Naive thymus-derived CD8-positive, alpha-beta T cell (primary cell): ENCODE data around the gene NIBAN1. TPM values are rescaled to one million over a fixed set of nuclear protein-coding genes. Genes with fewer than 3 reads are reported as not detected.

ENCODE experiments used
- ATAC-seq, 2 donors: fragments of 150-1000 bp; cut with Tn5 transposase in 1 of 2; sonication (Bioruptor Pico), chemical (Tn5 transposase) in 1 of 2; 1 replicate in 1 of 2; 2 replicates in 1 of 2; pipeline ENCODE4 v1.10.0; 2021; ENCODE audit warnings: mild to moderate bottlenecking in 2 of 2, moderate library complexity in 2 of 2
- POLR2A ChIA-PET: fragments of 350-600 bp; sonication (Branson Sonifier 250); formaldehyde crosslinking; loops from one replicate; lab custom pipeline; 2021; ENCODE audit warnings: antibody characterized with exemption; lab: Charles Lee
- DNase-seq, 10 donors: peaks; one replicate each; pipeline versions ENCODE4 v3.0.0 to v3.0.0-alpha.2; 2020 to 2022
- H3K27ac Mint-ChIP-seq, 10 donors: one replicate each; pipeline ENCODE4 v1.8.0; 2020 to 2022; ENCODE audit warnings: mild to moderate bottlenecking in 10 of 10, mixed read lengths in 10 of 10, moderate library complexity in 4 of 10, inconsistent platforms in 1 of 10
- H3K27me3 Mint-ChIP-seq, 5 donors: one replicate each; pipeline ENCODE4 v1.8.0; 2021 to 2022; ENCODE audit warnings: mixed read lengths in 5 of 5
- H3K36me3 Mint-ChIP-seq, 3 donors: one replicate each; pipeline ENCODE4 v1.8.0; 2020 to 2022; ENCODE audit warnings: mixed read lengths in 3 of 3, mild to moderate bottlenecking in 2 of 3, inconsistent platforms in 1 of 3
- H3K4me1 Mint-ChIP-seq, 4 donors: one replicate each; pipeline ENCODE4 v1.8.0; 2021 to 2022; ENCODE audit warnings: mixed read lengths in 4 of 4
- H3K4me3 Mint-ChIP-seq, 10 donors: one replicate each; pipeline ENCODE4 v1.8.0; 2020 to 2022; ENCODE audit warnings: mild to moderate bottlenecking in 10 of 10, mixed read lengths in 10 of 10, moderate library complexity in 6 of 10, inconsistent platforms in 1 of 10
- H3K9me3 Mint-ChIP-seq, 9 donors: one replicate each; pipeline ENCODE4 v1.8.0; 2020 to 2022; ENCODE audit warnings: mixed read lengths in 9 of 9, mild to moderate bottlenecking in 3 of 9, inconsistent platforms in 1 of 9, moderate library complexity in 1 of 9
- polyA plus RNA-seq, 3 donors: library from polyadenylated mRNA; unstranded; fragments of 300-500 nt; fragmentation: Illumina TruSeq; gene quantifications; one replicate each; pipeline ENCODE4 v1.2.3, GENCODE V29; 2021
- total RNA-seq, 8 experiments: library from RNA in 2 of 8; stranded (reverse) in 2 of 8; gene quantifications; one replicate each; pipeline ENCODE4 v1.2.3 and lab custom pipeline; 2021 to 2026

NIBAN1 gene
- total and polyA plus RNA-seq, 5 experiments from 2014 or later = 0.59 to 13.9 (median 1.4) TPM

DNA sequence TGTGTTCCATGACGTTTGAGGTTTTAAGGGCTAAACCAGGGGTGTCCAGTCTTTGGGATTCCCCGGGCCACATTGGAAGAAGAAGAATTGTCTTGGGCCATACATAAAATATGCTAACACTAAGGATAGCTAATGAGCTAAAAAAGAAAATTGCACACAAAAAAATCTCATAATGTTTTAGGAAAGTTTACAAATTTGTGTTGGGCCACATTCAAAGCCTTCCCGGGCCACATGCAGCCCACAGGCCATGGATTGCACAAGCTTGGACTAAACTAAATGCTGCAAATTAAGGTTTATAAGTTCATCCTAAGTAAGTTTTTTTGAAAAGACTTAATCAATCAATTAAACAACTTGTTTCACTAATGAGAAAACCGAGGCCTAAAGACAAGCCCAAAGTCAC lies 21.9 kb downstream of the NIBAN1 start:
- no peak overlapping the region for H3K27ac Mint-ChIP-seq

DNA sequence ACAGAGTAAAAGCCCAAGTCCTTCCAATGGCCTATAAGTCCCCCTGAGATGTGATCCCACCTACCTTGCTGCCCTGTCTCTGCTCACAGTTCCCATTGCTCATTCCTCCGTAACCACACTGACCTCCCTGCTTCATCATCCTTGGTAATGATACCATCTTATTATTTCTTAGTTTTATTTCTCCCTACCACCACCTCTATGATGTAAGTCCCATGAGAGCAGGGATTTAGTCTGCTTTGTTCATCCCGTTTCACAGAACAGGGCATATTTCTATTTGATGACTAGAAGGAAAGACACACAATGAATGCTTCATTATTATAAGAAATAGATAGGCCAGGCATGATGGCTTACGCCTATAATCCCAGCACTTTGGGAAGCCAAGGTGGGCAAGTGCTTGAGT lies 22.5 kb downstream of the NIBAN1 start:
- Mint-ChIP-seq H3K4me1 (peaks cover 0 to 11% (median 0%) of the 10 kb centered on the region in 4 donors), H3K4me3 (no peak overlapping the region), H3K36me3 (no peaks in the 10 kb centered on the region), H3K27me3 (no peaks in the 10 kb centered on the region), H3K27ac (no peak overlapping the region), H3K9me3 (no peaks in the 10 kb centered on the region)
- POLR2A ChIA-PET = no interaction called here
- ATAC-seq (no peak), DNase-seq (no peak)

More for the DNA sequence above, 21.9 kb downstream of the NIBAN1 start:
- no peak overlapping the region for H3K4me3 Mint-ChIP-seq
- H3K9me3 Mint-ChIP-seq = no peaks in the 10 kb centered on the region
- no peaks in the 10 kb centered on the region for H3K27me3 Mint-ChIP-seq
- POLR2A ChIA-PET = no interaction called here
- peaks cover 0 to 11% (median 0%) of the 10 kb centered on the region in 4 donors for H3K4me1 Mint-ChIP-seq
- no peak for DNase-seq
- ATAC-seq = no peak
- H3K36me3 Mint-ChIP-seq = no peaks in the 10 kb centered on the region

DNA sequence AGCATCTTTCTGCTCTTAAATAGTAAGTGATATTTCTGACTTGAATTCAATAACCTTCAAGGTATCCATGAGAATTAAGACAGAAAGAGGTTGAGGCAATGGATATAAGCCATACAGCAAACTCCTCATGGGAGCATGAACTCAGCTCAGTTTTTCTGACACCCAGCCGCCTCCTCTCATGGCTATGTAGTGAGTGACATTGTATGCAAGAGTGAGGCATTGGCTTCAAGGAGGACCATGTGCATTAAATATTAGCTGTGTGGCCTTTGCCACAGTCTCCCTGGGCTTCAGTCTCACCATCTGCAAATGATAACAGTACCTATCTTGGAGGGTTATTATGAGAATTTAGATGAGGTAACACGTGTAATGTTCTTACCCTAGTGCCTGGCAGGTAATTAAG lies 23.4 kb downstream of the NIBAN1 start:
- H3K4me1 Mint-ChIP-seq = peaks cover 0 to 15% (median 0%) of the 10 kb centered on the region in 4 donors
- no peaks in the 10 kb centered on the region for H3K9me3 Mint-ChIP-seq
- H3K4me3 Mint-ChIP-seq = no peak overlapping the region
- DNase-seq = no peak
- ATAC-seq = no peak
- POLR2A ChIA-PET = no interaction called here
- no peak overlapping the region for H3K27ac Mint-ChIP-seq
- H3K36me3 Mint-ChIP-seq = no peaks in the 10 kb centered on the region
- no peaks in the 10 kb centered on the region for H3K27me3 Mint-ChIP-seq

DNA sequence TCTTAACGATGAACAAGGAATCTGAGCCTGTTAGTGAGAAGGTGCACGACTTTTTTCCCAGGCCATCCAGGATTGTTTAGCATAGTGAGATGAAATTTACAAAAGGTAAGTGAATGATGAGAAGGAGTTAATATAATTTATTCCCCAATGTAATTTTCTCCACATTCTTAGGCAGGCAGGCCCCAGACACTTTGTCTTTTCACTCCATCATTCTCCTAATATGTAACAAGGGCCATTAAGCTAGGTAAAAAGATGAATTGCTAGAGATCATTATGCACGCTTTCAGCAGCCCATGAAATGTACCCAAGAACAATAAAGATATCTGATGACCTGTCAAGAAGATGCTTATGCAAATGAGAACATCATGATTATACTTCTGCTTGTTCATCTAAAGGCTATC lies 24.1 kb downstream of the NIBAN1 start:
- Mint-ChIP-seq H3K27me3 (no peaks in the 10 kb centered on the region), H3K4me3 (no peak overlapping the region), H3K9me3 (no peaks in the 10 kb centered on the region), H3K4me1 (peaks cover 0 to 19% (median 0%) of the 10 kb centered on the region in 4 donors), H3K36me3 (no peaks in the 10 kb centered on the region), H3K27ac (no peak overlapping the region)
- ATAC-seq (no peak), DNase-seq (no peak)
- POLR2A ChIA-PET = no interaction called here

DNA sequence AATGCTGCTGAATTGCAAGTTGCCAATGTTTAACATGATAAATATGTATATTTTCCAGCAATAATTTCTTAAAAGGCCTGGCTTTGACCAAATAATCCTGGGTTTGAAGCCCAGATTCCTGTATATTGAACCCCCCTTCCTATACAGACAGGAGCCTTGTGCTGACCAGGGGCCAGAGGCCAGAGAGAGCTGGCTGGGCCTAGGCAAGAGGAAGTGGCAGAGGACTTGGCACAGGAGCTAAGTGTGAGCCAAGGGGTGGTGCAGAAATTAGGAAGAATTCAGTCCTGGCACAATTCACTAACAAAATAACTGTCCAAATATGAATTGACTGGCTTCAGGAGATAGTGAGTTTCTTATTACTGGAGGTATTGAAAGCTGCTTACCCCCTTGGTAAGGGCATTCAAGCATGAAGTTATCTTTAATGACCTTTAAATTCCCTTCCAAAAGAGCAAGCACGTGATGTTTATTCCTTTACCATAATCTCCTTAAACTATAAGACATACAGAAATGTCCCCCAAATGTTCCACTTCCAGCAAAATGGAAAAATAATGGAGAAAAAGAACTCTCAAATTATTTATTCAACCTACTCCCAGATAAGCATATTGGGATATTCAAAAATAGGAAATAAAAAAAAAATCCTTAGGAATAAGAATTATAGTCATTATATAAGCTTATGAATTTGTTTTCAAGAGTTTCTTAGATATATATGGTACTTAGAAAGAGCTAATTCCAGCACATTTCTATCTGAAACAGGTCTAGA lies 26.6 kb downstream of the NIBAN1 start:
- Mint-ChIP-seq H3K27me3 (no peaks in the 10 kb centered on the region), H3K27ac (no peak overlapping the region), H3K9me3 (peaks cover 0 to 2% (median 0%) of the 10 kb centered on the region in 9 donors), H3K4me3 (no peak overlapping the region), H3K36me3 (no peaks in the 10 kb centered on the region), H3K4me1 (peaks cover 0 to 11% (median 0%) of the 10 kb centered on the region in 4 donors)
- DNase-seq = no peak
- POLR2A ChIA-PET = no interaction called here
- ATAC-seq = no peak

DNA sequence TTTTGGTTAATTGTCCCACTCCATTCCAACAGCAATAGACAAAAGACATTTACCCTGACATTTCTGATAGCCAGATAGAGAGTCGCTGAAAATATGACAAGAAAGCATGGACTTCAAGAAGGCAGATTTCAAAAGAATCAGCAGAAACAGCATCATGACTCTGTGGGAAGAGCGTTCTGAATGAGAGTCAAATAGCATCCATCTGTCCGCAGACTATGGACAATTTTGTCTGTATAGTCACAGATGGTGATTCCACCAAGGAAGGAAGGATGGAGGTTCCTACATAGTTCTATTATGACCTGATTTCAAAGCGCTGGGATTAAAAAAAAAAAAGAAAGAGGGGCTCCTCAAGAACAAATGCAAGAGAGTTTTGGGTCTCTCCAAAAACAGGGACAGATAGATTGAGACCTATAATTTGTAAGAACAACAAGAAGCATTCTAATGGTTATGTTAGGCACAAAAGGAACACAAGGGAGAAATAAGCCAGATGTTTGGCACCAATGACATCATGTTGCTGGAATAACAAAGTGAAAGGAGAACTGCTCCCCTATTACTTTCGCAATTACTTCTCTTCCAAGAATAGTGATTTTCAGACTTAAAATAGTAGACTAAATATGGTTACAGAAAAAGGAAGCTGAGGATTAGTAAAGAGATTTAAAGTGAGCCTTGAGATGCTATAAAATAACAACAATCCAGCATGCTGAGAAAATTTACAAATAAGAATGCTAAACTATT lies 28.5 kb downstream of the NIBAN1 start:
- no peak for DNase-seq
- POLR2A ChIA-PET = no interaction called here

DNA sequence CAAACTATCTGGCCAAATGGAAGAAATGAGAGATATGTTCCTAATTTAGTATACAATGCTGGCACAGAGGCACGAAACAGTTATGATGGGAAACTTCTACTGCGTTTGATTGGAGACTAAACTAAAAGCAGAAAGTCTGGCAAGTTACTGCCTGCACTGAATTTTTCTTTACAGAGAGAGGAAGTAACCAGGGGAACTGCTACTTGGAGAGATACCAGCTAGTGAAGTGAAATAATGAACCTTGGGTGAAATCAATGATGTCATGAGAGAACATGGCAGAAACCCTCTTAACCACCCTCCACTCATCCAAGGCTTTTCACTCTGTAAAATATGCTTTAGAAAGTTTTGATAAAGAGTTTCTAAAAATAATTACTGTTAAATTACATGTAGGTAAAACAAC lies 29.3 kb downstream of the NIBAN1 start:
- Mint-ChIP-seq H3K27me3 (no peaks in the 10 kb centered on the region), H3K9me3 (peaks cover 0 to 2% (median 0%) of the 10 kb centered on the region in 9 donors), H3K36me3 (no peaks in the 10 kb centered on the region), H3K27ac (no peak overlapping the region), H3K4me1 (peaks cover 0 to 18% (median 0%) of the 10 kb centered on the region in 4 donors), H3K4me3 (no peak overlapping the region)
- ATAC-seq = no peak
- no peak for DNase-seq
- POLR2A ChIA-PET = no interaction called here

More for the DNA sequence above, 28.5 kb downstream of the NIBAN1 start:
- Mint-ChIP-seq H3K4me3 (no peak overlapping the region), H3K9me3 (peaks cover 0 to 2% (median 0%) of the 10 kb centered on the region in 9 donors), H3K27me3 (no peaks in the 10 kb centered on the region), H3K27ac (no peak overlapping the region), H3K36me3 (no peaks in the 10 kb centered on the region), H3K4me1 (peaks cover 0 to 14% (median 0%) of the 10 kb centered on the region in 4 donors)
- ATAC-seq = no peak

DNA sequence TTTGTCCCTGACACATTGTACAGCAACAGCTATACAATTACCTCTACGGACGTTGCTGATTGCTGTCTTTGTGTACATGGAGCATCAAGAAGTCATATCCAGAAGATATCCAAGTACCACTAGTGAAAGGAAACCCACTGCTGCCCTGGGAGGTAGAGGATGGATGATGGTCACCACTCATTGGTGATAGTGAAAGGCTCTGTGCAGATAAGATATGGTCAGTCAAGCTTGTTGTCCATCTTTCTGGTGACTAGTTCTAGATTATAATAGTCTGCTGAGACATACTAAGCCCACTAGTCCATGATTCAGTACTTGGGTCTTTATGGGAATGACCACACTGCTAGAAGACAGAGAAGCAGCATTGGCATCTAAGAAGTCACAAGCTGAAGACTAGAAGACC lies 30.3 kb downstream of the NIBAN1 start:
- Mint-ChIP-seq H3K4me1 (peaks cover 0 to 18% (median 0%) of the 10 kb centered on the region in 4 donors), H3K36me3 (no peaks in the 10 kb centered on the region), H3K4me3 (no peak overlapping the region), H3K27me3 (no peaks in the 10 kb centered on the region), H3K9me3 (peaks cover 0 to 2% (median 0%) of the 10 kb centered on the region in 9 donors), H3K27ac (no peak overlapping the region)
- DNase-seq (no peak), ATAC-seq (no peak)
- POLR2A ChIA-PET = no interaction called here

DNA sequence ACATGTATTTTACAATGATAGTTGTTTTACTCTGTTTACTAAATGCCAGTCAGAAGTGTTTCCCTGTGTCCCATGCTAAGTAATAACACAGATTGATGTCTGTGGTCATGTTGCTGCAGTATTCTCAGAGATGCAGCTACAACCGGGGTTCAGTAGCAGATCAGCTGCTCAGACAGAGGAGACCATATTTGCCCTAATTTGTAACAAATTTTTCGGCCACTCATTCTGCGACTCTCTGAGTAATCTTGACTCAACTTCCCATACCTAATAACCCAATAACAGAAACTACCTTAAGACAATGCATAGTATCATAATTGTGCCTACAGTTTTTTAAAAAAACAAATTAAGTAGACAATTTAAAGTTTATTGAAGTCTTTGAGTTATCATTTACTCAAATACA lies 32.6 kb downstream of the NIBAN1 start:
- DNase-seq = no peak
- Mint-ChIP-seq H3K36me3 (no peaks in the 10 kb centered on the region), H3K27ac (no peak overlapping the region), H3K9me3 (peaks cover 0 to 2% (median 0%) of the 10 kb centered on the region in 9 donors), H3K4me3 (no peak overlapping the region), H3K27me3 (peaks cover 0 to 3% (median 0%) of the 10 kb centered on the region in 5 donors), H3K4me1 (peaks cover 0 to 18% (median 0%) of the 10 kb centered on the region in 4 donors)
- ATAC-seq = no peak
- POLR2A ChIA-PET = interaction anchor here (0.7 kb wide), 1 partner anchor 54 kb away, joined by 7 read pairs; no protein-coding TSS in a partner anchor

DNA sequence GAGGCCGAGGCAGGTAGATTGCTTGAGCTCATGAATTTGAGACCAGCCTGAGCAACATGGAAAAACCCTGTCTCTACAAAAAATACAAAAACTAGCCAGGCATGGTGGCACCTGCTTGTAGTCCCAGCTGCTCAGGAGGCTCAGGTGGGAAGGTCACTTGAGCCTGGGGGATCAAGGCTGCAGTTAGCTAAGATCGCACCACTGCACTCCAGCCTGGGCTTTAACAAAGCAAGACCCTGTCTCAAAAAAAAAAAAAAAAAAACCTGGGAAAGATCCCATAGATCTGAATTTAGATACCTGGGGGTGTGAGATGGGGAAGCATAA lies 32.9 kb downstream of the NIBAN1 start:
- no peak for ATAC-seq
- peaks cover 0 to 2% (median 0%) of the 10 kb centered on the region in 9 donors for H3K9me3 Mint-ChIP-seq
- H3K27me3 Mint-ChIP-seq = peaks cover 0 to 3% (median 0%) of the 10 kb centered on the region in 5 donors
- no peak for DNase-seq
- H3K4me1 Mint-ChIP-seq = peaks cover 0 to 17% (median 0%) of the 10 kb centered on the region in 4 donors
- H3K36me3 Mint-ChIP-seq = no peaks in the 10 kb centered on the region
- H3K4me3 Mint-ChIP-seq = no peak overlapping the region
- POLR2A ChIA-PET = no interaction called here
- H3K27ac Mint-ChIP-seq = no peak overlapping the region

DNA sequence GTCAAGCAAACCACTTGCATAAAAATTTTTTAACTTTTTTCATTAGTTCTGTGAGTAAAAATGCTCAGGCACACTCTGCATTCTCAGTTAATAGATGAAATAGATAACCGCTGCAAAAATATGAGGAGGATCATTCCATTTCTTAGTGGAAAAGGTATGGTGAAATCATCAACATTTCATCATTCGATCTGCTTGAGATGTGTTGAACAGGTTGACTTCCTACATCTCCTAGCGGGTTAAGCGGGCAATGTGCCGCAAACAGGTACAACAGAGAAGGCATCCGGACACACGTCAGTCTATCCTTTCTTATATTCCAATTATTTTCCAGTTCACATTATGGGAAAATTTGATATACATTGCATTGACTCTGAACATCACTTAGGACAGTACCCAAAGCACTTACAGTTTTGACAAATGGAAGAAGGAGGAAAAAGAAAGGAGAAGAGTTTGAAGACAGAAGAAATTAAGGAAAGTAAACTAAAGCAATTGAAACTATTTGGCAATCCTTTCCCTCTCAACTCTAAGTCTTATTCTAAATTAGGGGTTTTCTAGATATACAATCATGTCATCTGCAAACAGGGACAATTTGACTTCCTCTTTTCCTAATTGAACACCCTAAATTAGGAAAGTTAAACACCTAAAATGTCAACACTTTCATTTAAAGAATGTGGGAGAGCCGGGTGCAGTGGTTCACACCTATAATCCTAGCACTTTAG lies 33.5 kb downstream of the NIBAN1 start:
- H3K27me3 Mint-ChIP-seq = peaks cover 0 to 3% (median 0%) of the 10 kb centered on the region in 5 donors
- POLR2A ChIA-PET = no interaction called here
- ATAC-seq (no peak), DNase-seq (no peak)
- H3K4me1 Mint-ChIP-seq = peaks cover 0 to 14% (median 0%) of the 10 kb centered on the region in 4 donors
- H3K27ac Mint-ChIP-seq = no peak overlapping the region
- H3K9me3 Mint-ChIP-seq = peaks cover 0 to 2% (median 0%) of the 10 kb centered on the region in 9 donors
- H3K36me3 Mint-ChIP-seq = no peaks in the 10 kb centered on the region
- no peak overlapping the region for H3K4me3 Mint-ChIP-seq

DNA sequence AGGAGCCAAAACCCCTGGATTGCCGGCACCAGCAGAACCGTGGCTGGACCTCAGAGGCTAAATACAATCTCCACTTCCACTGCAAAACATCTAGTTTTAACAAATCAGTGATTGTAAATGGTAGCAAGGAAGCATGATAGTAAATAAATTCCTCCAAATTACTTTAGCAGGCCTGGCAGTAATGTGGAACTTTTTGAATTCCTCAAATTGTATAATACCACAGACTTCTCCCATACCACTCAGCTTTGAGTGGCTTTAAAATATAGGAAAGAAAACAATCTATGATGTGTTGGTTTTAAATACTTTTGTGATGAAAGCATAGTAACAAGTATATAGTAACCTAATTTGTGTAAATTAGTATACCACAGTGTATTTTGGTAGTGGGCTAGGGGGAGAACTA lies 34.1 kb downstream of the NIBAN1 start:
- ATAC-seq (no peak), DNase-seq (no peak)
- Mint-ChIP-seq H3K9me3 (peaks cover 0 to 2% (median 0%) of the 10 kb centered on the region in 9 donors), H3K27me3 (peaks cover 0 to 3% (median 0%) of the 10 kb centered on the region in 5 donors), H3K4me1 (peaks cover 0 to 10% (median 0%) of the 10 kb centered on the region in 4 donors), H3K27ac (no peak overlapping the region), H3K36me3 (no peaks in the 10 kb centered on the region), H3K4me3 (no peak overlapping the region)
- POLR2A ChIA-PET = no interaction called here
